Activated CD8-positive, alpha-beta memory T cell treated with anti-CD3 and anti-CD28 coated beads, Interleukin-2, amount 50 U/mL, for 4 hours (primary cell): ENCODE results near the gene MAML3.

Experiments used
- DNase-seq: peaks from one replicate; pipeline ENCODE4 v3.0.0-alpha.2; 2020

Gene MAML3

DNA sequence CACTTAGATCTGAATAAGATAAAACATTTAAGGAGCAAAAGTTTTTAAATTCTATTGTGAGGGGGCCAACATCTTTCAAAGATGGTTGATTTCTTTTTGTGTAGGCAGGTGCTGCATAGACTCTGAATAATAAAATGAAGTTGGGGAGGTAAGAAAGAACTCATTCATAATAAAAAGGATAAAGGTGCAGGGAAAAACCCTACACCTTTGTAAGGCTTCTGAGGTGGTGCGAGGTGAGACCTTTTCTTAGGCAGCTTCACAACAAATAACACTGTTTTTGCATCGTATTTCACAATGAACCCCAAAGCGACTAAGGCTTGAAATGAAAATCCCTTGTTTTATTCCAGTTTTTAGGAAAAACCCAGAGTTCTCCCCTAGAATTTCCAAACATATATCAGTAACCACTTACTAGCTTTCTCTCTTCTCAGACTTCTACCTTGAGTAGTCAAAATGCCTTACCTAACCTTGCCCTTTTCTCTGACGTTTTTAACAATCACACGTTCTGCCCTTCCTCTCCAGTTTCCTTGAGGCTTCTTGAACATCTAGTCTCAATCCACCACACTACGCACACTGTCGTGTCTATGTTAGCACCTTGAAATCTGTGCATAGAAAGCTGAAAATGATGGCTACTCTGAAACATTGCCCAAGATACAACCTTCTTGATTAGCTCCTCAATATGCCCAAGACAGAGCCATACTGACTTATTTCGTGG lies 30.2 kb downstream of the MAML3 start:
- no peak for DNase-seq

DNA sequence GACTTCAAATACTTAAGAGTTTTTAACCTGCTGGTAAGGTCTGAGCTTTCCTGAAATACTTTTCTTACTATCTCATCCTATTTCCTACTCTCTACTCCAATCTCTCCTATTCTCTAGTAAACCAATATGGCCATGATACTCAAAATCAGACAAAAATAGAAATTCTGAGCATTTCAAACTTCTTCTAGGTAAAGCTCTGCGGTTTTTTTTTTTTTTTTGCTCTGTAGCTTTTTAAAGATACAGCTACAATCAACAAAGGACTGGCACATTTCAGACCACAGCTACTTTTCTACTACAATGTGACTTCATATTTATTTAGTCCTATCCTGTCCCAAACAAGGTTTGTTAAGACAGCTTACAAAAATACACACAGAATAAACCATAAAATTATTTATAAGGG lies 31.1 kb downstream of the MAML3 start:
- DNase-seq: no peak

DNA sequence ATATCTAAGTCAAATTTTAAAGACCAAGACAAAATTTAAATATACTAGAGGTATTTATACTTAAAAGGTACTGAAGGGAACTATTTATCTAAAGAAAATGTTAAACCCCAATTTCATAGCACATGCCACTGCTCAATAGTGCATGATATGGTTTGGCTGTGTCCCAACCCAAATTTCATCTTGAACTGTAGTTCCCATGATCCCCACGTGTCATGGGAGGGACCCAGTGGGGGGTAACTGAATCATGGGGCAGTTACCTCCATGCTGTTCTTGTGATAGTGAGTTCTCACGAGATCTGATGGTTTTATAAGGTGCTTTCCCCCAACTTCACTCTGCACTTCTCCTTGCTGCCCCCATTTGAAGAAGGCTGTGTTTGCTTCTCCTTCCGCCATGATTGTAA lies 32.3 kb downstream of the MAML3 start:
- no peak for DNase-seq

DNA sequence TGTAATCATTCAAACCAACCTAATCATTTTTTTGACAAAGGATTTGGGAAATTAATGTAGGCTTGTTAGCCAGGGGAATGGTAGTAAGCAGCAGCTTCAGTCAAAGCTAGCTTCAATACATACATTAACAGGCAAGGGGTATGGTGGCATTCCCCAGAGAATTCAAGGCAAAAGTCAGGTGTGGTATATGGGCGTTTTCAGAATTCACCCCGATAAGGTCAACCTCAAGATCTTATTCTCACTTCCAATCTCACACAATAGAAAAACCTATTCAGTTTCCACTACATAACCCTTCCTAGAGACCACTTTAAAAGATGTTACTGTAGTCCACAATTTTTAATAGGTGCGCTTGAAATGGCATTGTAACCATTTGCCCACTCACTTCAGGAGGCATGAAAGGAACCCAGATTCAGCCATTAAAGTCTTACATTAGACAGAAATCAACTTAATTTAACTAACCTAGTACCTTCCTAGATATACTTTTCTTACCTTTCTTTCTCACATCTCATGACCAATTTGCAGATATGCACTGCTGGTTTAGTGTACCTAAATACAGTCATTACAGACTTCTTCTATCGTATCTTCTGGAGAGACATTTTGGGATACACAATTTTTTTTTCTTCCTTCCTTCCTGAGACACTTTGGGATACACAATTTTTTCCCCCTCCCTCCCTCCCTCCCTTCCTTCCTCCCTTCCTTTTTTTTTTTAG lies 34.9 kb downstream of the MAML3 start:
- DNase-seq: no peak

DNA sequence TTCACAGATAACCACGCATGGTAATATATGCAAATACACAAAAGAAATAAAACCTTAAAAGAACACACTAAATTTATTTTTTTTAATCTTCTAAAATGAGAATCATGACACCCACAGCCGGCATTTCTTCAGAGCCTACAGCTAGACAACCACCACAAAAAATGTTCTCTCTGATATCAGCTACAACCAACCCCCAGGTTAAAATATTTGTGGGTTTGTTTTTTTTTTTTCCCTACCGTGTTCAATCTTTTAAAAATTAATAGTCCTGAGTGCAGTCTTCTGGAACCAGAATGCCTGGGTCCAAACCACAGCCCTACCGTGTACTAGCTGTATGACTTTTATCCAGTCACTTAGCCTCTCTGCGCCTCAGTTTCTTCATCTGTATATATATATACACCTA lies 36.0 kb downstream of the MAML3 start:
- no peak for DNase-seq

DNA sequence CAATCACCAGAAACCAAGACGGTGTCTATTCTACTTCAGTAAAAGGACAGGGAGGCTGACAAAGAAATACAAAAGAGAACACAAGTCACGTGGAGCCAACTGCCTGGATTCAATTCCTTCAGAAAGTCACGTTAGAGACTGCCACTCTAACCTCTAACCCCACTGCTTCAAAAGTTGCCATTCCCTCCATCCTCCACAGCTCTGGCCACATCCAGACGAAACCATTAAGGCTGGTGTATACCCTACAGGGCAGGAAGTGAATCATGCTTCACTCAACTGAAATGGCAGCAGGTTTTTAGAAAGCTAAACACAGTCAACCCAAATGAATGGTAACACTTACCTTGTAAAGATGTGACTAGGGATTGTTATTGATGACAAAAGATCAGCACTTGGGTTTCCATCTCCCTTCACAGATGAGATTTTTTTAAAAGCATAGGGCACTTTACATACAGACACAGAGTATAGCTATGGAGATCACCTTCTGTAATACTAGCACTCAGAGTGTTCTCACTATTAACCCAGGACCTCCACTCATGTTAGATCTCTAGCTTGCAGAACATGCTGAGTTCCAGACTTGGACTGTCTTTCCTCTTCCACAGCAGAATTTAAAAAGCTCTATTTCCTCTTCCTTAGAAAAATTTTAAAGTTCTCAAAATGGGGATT lies 37.4 kb downstream of the MAML3 start:
- no peak for DNase-seq

DNA sequence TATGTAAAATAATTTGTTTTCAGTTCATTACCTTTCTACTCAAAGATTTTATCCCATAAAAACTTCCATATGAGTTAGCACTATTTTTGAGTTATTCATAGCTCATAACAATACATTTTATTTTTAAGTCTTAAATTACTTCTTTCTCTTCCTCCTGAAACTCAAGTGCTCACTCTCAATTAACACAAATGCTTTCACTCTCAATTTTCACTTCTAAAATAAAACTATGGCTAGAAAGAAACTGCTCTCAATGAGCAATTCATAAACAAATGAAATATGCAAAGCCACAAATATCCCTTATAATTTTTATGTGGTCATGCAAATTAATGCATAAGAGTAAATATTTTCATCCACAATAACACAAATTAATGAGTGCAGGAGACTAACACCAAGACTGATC lies 38.8 kb downstream of the MAML3 start:
- no peak for DNase-seq

DNA sequence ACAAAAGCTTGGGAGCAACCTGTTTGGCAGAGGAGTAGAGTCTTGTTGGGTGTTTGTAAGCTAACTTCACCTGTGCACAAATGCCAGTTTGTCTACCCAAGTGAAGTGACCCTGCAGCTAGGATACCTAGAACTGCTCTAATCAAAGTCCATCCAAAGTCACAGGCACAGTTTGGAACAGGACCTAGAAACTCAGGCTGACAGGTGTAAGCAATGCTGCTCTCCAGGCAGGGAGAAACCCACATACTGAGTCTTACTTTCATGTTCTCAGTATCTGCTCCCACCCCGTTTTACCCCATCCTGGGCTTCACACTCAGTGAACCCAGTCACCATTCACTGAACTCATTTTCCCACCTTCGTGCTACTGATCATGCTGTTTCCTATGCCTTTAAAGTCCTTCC lies 40.3 kb downstream of the MAML3 start:
- no peak for DNase-seq

DNA sequence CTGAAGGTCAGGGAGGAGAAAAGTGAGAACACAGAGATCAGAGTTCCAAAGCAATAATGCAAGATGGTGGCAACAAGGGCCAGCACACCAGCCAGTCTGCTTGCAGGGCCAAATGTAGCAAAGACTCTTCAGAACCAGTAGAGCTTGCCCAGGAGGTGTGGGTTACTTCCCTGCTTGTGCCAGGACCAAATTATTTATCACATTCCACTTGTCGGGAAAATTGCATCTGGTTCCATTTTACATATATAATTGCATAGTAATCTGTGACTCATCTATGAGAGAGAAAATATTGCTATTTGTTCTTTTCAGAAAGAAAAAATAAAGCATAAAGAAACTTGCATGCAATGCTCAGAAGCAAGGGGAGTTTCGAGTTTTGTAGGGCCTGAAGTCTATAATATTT lies 41.4 kb downstream of the MAML3 start:
- DNase-seq: no peak

DNA sequence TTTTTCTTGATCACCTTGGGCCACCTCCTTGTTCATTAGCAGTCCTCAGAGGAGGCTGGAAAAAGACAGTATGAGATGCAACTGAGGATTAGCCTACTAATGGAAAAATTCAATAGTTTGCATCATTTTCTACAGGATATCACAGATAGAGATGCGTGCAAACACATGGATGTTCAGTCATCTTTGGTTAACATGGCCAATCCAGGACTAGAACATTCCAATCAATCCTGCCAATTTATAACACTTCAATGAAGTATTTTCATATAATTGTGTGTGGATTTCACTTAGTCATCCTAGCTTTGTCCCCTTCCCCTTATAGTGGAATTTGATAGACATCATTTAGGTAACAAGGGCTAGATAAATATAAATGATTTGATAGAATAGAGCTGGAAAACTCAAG lies 42.7 kb downstream of the MAML3 start:
- DNase-seq: no peak

DNA sequence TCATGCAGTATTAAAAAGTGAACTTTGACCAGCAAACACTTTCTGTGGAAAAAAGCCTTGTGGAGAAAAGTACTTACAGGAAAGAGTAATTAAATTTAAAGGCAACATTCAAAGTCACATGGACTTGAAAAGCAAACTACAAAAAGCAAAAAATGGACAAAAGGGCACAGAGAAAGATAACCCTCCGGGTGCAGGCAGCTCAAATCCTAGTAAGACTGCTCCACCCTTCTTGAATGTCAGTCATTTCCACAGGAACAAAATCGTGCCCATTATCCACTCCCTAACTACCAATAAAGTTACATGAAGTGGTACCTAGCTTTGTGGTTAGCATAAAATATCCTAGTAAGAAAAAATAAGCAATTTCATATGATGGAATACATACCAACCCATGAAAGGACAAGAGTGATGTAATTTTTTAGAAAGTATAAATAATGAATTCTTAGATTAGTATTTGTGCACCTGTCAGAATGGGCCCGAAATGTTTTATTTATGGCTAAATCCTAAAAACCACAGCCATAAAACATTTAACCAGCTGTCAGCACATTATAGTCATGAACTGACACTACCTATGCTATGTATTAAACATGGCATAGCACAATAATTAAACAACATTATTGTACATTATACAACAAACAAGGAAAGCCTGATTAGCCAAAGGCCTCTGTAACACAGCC lies 43.3 kb downstream of the MAML3 start:
- DNase-seq: no peak

DNA sequence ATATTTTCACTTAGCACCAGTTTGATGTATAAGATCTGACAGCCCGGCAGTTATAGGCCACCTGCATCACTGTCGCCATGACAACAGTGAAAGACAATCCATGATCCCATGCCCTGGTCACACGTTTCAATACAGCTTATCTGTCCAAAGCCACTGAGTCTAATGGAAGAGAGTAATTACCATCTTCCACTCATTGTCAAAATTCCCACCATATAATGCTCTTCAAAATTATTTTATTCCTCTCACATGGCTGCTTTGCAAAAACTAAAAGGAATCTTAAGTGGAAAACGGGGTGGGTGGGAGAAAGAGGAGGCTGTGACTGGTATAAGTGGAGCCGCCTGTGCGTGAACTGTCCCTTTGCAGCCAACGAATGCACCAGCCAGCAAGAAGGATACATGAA lies 44.2 kb downstream of the MAML3 start:
- no peak for DNase-seq

DNA sequence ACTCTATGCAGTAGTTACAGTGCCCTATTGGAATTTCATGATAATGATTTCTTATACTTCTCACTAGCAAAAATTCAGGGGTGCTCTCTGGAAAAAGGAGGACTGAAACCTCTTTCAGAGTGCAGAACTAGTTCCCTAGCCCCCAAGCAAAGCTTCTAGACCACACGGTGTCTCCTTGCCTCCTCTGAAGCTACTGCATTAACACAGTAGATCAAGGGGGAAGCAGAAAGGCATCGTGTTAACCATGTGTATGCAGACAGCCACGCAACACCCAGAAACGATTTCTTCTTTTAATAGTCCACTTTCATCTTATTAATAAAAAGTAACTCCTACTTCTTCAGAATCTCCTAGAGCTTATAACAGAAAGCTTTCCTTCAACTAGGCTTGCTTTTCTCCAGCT lies 44.7 kb downstream of the MAML3 start:
- no peak for DNase-seq

DNA sequence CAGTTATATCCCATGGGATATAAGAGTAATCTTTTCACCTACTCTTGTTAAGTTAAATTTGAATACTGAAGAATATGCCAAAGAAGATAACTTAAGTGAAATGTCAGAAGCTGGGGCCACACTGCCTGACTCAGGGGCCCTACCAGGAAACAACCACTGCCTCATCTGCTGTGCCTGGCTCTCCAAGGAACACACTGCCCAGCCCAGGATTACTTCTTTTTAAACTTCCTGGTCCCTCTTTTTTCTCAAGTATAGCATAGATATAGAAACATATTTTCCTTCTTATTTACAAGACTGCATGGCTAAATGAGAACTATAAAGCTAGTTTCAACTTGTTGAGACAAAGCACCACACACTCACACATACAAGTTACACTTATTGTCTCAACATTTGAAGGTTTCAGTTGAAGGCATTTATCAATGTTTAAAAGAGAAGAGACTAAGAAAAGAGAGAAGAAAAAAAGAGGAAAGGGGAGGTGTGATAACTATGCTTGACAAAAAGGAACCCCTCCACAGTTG lies 45.2 kb downstream of the MAML3 start:
- DNase-seq: no peak

DNA sequence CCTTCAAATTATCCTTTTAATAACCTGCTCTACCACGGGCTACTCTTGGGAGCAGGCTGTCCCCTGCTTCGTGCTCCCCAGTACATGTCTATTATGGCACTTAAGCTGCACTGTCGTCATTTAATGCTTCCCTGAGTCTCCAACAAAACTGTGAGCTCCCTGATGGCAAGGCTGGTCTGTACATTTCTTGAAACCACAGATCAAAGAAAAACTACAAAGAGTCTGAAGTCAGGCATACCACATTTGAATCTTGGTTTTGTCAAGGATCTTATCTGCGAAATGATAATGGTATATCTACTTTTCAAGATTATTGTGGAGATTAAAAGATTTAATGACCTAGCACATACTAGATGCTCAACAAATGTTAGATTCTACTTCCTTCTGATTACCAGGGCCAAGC lies 45.7 kb downstream of the MAML3 start:
- no peak for DNase-seq

DNA sequence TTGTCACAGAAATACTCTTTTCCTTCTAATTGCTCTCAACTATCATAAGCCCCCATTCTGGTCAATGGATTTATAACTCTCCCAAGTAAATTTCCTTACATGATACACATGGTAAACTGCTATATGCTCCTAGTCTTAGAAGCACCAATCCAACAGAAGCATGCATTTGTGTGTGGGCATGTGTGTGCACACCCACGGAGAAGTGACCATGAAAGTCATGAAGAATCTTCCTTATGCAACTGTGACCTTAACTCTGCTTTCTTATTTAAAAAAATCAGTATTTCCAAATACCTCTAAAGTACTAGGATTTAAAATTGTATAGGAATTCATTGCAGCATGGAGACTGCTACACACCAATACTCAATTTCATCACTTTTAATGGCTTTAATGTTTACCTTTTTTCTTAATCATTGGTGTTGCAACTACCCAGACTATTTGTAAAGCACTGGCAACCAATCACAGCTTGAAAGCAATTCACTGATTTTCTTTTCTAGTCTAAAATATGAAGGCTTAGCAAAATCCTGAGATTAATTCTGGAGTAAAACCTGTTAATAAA lies 47.6 kb downstream of the MAML3 start:
- no peak for DNase-seq

DNA sequence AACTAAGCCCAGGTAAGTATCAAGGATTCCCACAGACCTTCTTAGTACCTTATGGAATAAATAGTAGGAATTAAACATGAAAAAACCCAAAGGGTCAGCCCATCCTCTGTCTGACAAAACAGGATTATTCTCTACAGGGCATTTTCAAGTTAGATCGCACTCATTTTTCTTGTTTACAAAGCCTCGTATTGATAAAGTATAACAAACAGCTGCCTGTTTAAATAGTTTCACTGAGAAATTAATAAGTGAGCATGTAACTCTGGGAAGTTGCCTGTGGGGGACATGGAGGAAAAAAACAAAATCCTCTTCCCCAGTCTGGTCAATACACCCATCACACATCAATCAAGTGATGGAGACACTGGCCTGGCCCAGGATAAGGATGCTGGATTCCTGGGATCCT lies 48.5 kb downstream of the MAML3 start:
- DNase-seq: no peak

DNA sequence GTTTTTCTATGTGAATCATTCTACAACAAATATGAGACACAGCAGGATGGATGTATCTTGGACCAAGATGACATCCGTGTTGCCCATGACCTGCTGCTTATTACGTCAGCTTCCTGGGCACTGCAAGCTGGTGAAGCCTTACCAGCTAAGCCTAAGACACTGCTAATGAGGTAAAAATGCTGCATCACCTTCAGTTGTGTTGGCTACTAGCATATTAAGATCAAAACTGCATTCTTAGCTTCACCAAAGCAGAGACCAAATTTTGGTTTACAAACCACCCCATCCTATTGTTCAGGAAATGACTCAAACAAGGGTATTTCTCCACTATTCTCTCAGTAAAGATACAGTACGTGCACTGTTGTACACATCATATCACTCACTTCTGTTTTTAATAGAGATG lies 50.3 kb downstream of the MAML3 start:
- DNase-seq: peak; percentile 28

DNA sequence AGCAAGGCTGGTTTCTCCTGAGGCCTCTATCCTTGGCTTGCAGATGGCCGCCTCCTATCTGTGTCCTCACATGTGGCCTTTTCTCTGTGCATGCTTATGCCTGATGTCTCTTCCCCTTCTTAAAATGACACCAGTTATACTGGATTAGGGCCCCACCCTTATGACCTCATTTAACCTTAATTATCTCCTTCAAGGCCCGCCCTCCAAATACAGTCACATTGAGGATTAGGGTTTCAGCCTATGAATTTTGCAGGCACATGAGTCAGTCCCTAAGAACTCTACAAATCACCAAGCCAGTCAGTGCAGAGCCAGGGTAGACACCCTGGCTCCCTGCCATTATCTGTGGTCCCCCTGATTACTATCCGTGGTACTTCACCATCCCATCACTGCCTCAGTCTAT lies 51.6 kb downstream of the MAML3 start:
- DNase-seq: no peak

DNA sequence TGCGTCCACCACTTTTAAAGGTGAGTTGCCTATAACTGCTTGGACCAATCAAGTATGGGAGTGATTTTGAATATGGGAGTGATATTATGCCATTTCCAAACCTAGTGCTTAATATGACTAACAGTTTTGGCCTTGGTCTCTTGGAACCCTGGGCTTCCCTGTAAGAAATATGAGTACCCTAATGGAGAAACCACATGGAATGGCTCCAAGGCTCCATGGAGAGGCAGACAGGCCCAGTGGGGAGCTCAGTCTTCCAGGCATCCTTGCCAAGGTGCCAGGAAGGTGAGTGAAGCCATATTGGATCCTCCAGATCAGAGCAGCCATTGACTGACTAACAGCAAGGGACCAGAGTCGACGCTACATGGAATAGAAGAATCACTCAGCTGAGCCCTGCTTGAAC lies 53.2 kb downstream of the MAML3 start:
- DNase-seq: no peak

DNA sequence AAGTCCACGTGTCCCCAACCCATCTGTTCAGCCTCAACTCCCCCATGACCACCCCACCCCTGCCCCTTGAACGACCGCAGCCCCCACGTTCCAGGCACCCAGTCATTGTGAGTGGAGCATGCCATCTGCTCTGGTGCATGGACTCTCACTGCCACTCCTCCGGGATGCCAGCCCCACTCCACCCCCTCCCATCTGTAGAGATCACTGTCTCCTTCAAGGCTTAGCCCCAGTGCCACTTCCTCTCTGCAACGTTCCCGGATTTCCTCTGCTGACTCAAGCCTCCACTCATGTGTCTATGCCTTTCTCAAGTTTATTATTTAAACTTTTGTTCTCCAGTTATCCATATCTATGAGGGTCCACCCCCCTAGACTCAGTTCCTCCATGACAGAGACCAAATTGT lies 54.0 kb downstream of the MAML3 start:
- DNase-seq: peak; percentile 17

DNA sequence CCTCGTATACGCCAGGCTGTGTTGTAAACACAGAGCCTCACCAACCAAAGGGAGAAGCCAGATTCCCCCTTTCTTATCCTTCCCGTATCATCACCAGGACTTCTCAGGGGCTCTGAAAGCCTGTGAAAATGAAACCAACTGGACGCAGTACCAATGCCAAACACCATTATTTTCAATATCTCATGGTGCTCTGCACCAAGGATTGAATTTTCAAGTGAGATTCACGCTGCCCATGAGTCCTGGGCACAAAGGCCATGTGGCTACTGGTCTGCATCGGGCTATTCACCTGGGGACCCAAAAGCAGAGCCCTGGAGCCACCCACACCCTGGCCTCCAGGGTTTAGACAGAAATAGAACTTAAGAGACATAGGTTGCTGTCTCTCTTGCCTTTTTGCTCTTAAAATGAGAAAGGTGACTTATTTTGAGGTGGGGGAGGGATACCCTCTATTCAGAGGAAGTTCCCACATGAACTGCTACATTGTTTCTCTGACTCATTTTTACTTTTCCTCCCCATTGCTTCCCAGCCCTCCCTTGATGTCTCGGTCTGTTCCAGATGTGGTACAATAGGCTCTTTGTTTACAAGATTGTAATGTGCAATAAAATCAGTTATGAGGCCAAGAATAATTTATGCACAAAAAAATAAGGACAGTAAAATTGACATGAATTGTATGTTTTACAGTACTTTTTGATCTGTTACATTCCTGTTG lies 55.4 kb downstream of the MAML3 start:
- DNase-seq: no peak

DNA sequence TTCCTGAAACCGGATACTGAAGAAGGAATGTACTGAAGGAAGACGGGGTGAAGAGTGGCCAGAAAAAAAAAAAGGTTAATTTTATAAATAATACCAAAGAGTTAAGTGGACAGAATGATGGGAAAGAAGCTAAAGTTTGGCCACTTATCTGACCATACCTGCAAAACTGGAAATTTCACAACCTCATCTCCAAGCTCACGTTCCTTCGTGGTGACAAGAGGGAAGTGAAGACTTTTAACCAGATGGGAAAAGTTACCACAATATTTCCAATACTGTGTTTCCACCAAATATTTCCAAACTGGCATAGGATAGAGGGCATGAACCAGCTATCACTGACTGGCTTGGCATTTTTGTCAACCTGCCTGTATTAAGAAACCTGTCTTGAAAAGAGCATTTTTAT lies 56.4 kb downstream of the MAML3 start:
- no peak for DNase-seq
